ENCODE data around the gene FBXO8. TPM values are rescaled to one million over a fixed set of nuclear protein-coding genes. Genes with fewer than 3 reads are reported as not detected.
"Not testable (repeated sequence)": the region's sequence is repeated elsewhere in the genome, so short reads cannot be mapped to it uniquely, and the experiment has no call there.

Gene FBXO8
- total RNA-seq, 1 donor from 2014 or later = 32.9 TPM

DNA sequence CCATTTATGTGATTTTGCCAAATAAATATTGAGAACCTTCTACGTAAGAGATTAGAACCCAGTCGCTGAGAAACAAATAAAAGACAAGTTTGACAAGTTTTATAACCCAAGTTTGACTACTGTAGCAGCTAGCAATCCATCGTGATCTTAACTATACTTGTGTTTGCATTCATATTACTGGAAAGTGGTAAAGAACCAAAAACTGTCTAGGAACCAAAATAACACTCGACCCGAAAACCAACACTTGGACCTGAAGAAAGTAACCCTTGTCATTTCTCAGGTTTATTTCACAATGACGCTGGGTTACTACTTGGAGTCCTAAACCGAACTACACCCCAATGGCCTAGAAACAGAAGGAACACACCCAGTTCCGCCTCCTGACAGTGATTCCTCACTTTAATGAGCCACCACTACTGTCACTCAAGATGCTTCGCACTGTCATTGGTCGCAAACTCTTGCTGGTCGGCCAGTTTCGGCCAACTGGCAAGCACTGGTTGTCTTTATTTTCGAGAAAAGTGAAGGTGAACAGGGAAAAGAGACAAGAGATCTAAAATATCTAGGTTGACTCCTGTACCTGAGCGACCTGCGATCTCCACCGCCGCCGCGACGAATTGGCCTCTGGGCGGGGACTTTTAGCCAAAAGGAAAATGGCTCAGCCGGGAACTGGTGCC, 496 bp downstream of the FBXO8 start:
- DNase-seq = peak; percentile 88

DNA sequence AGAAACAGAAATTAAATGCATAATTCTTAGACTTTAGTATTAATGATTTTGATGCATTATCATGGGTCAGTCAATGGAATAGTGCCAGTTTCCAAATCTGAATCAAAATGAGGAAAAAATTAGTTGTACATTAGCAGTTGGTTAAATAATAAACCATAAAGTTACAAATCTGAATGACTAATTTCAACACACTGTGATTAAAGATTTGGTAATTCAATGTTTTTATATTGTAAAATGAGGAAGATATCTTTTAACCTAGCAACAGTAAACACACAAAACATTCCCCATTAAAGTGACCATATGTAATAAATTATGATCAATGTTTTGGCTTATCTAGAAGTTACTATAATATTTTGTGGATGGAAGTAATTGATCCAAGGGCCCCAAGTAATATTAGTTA, 1.6 kb downstream of the FBXO8 start:
- no peak for DNase-seq

- no peak for DNase-seq
Observed at GRCh38 chr4:174281182-174281737, 2.2 kb downstream of the FBXO8 start.

- DNase-seq = no peak
Observed at GRCh38 chr4:174279433-174280155, 3.9 kb downstream of the FBXO8 start.

- no peak for DNase-seq
Observed at GRCh38 chr4:174278467-174278866, 5.0 kb downstream of the FBXO8 start.

GRCh38 chr4:174277433-174277832, 6.0 kb downstream of the FBXO8 start:
- DNase-seq = no peak

DNA sequence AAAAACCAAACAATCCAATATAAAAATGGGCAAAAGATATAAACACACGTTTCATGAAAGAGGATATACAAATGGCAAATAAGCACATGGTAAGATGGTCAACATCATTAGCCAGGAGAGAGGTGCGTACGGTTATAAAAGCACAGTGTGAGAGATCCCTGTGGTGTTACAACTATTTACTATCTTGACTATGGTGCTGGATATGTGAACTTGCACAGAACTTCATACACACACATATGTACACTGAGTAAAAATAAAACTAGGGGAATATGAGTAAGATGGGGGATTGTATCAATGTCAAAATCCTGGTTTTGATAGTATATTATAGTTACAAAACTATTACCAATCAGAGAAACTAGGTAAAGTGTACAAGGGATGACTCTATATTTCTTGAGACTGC, 8.4 kb downstream of the FBXO8 start:
- no peak for DNase-seq

DNA sequence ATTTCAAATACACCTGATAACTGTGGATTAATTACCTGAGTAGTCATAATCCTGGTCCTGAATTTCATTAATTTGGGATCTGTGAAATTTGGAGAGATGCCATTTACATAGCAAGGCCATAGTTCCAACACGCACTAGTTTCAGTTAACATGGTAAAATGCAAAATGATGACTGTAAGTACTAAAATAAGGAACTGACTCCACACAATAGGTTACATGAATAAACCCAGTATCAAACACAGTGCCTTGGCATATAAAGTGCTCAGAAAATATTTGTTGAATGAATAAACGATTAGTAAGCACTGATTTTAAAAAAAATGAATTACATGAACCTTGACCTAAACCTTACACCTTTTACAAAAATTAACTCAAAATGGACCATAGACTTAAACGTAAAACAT, 9.0 kb downstream of the FBXO8 start:
- DNase-seq = no peak

- DNase-seq = no peak
Observed at GRCh38 chr4:174273930-174274329, 9.5 kb downstream of the FBXO8 start.

DNA sequence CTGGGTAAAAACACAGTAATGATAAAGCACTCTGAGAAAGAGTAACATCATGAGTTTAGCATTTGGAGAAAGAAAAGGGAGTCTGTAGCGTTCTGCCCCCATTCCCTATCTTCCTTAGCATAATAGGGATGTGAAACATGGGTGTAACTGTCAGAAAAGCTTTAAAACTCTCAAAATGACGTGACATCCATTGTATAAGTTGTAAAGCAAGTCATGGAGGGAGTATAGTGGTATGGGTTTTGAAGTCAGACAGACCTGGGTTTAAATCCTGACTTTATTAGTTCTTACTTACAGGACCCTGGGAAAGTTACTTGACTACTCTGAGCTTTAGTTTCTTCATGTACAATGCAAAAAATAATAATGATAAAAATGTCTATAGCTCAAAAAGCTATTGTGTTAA, 17.1 kb downstream of the FBXO8 start:
- DNase-seq = no peak

DNA sequence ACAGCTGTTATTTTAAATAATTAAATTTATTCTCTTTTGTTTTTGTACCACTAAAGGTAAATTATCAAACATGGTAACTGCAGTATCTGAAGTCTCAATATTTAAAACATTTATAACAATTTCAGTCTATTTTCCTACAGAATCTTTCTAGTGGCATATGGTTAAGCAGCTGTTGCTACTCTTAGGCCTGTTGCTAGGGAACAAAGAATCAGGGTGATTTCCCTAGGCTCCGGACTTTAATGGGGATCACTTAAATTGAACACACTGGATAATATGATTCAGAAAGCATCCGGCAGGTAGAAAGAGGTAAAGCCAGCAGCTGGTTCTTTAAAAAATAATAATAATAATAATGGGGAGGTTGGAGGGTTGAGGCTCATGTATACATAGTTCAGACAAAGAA, 17.6 kb downstream of the FBXO8 start:
- DNase-seq = no peak

DNA sequence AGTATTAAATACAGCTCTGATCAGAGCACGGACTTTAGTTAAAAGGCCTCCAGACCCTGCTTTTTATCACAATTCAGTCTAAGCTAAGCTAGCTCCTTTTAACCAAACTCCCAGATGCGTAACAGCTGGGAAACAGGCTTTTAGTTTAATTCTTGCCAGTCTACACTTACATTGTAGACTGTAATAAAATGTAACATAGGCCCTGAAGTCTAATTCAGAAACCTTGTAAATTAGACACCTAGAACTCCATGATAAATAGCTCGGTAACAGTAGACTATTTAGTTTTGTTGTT, 20.1 kb downstream of the FBXO8 start:
- no peak for DNase-seq

DNA sequence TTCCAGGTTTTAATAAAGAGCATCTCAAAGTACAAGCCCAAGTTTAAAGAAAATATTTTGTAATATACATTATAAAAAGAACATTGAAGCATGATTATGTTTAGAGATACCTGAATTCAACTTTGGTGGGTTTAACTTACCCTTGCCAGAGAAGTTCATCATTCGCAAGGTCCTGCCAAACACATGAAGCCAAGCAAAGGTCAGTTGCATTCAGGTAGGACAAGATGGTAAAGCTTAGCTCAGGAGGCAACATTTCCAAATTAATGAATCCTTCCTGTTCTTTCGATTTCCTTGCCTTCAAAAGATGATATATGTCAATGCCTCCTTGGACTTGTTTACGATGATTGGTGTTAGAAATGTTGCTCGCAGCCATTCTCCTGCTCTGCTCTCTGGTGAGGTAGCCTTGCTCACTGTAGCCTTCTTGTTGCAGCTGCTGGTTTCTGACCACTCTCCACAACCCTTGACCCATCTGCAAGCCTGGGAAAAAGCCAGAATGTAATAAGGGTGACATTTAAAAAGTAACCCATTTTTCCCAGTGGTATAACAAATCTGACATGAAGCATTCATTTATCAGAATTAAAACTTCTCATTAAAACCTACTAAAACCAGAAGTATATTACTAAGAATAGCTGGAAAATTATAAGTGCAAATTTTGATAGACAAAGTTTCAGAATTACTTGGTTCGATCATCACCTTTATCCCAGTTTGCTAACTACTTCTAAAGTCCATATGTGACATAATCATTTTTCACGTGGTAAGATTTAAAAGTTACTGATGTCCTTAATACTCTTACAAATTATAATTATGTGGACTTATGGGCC, 20.6 kb downstream of the FBXO8 start:
- DNase-seq = no peak

GRCh38 chr4:174261432-174261831, 22.0 kb downstream of the FBXO8 start:
- not testable (repeated sequence) for DNase-seq

DNA sequence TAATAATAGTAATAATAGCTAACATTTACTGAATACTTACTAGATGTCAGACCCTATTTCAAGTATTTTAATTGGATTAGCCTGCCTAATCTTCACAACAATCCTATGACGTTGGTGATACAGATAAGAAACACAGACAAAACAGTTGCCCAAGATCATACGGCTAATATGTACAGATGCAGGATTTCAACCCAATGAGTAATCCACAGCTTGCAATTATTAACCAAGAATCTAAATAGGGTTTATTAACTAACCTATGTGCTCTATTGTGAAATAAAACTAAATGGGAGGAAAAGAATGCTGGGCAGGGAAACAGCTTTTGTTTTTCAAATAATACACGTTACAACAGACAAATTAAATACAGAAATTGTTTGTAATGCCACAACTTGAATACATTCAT, 23.4 kb downstream of the FBXO8 start:
- DNase-seq = no peak

DNA sequence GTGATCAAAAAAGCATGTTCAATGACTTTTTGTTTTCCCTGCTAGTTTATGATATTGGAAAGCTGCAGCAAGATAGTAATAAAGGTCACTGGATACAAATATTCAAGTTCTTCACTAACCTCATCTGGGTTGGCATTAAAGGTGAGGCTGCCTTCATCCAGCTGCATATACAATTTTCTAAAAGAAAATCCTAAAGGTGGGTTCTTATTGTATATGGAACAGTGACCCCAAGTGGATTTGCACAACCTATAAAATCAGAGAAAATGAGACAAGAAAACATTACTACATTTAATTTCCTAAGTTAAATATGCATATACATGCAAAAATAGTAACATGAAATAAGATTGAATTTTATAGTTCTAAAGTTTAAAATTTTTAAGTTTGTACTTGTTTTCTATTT, 23.9 kb downstream of the FBXO8 start:
- no peak for DNase-seq

GRCh38 chr4:174256277-174256713, 27.2 kb downstream of the FBXO8 start:
- no peak for DNase-seq

GRCh38 chr4:174255786-174256185, 27.7 kb downstream of the FBXO8 start:
- no peak for DNase-seq

- no peak for DNase-seq
Observed at GRCh38 chr4:174255374-174255773, 28.1 kb downstream of the FBXO8 start.

GRCh38 chr4:174254613-174255012, 28.9 kb downstream of the FBXO8 start:
- no peak for DNase-seq

DNA sequence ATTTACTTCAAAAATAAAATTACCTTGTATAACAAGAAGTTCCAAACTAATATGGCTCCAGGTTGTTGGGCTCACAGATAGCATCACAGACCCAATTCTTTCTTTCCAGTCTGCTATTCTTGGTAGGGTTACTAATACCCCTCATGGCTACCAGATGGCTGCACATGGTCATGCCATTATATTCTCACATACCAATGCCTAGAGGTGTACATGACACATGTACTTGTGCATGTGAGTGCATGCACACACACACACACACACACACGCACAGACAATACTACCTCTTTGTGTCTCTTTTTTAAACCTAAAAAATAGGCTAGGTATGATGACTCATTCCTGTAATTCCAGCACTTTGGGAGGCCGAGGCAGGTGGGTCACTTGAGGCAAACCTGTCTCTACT, 31.1 kb downstream of the FBXO8 start:
- no peak for DNase-seq

DNA sequence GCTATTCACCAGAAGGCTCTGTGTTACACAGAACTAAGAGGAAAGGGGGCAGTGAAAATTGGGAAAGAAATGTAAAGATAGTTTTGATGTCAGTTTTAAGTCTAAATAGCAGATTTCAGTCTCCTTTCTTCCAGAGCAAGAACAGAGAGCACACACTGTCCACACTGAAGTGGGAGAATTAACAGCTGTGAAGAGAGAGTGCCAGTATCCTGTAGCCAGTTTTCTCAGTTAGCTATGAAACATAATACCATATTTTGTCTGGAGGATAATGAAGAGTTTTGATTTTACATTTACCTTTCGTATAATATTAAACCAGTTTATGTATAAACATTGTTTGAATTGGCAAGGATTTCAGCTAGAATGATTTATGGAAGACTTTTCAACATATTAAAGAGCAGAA, 35.1 kb downstream of the FBXO8 start:
- no peak for DNase-seq

GRCh38 chr4:174245714-174246113, 37.8 kb downstream of the FBXO8 start:
- no peak for DNase-seq
